ENCODE measurements around the gene KANK4.
A peak's percentile ranks its signal among the peaks of the same experiment; 100 is the strongest.

KANK4 gene

DNA sequence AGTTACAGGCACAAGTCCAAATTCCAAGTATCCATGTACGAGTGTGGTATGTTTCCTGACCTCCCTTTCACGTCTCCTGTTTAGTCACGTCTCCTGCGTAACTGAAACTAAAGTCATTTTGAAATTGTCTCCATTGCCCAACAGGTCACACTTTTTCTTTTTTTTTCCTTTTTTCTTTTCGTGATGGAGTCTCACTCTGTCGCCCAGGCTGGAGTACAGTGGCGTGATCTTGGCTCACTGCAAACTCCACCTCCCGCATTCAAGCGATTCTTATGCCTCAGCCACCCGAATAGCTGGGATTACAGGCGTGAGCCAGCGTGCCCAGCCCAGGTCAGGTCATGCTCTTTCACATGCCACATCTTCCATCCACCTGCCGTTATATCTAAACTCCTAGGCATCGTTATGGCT lies 86.4 kb downstream of the KANK4 start:
- no peak for DNase-seq (ENCODE audit: extremely low spot score)
- no peak for TF ChIP-seq ARNT (IDR thresholded peaks at IDR 0.05)
- POLR2A ChIA-PET, result no interaction called here
- CTCF ChIA-PET, result no interaction called here

DNA sequence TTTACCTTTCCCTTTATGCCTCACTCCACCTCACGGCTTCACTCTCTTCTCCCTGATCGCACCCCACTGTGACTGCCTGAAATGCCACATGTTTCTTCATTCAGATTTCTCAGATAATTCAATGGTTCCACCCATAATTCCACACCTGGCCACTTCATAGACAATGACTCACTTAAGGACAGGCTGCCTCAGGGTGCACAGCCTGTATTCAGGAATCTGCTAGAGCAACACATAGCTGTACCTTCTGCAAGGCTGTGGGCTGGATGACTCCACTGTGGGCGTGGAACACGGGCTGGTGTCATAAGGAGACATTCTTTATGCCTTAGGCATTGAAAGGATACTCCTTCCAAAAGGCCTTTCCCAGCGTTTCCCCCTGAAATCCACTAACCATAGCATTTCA lies 88.5 kb downstream of the KANK4 start:
- POLR2A ChIA-PET, result no interaction called here
- no peak for TF ChIP-seq ELF4 (IDR thresholded peaks at IDR 0.05)
- TF ChIP-seq ARNT (IDR thresholded peaks at IDR 0.05), result no peak
- TF ChIP-seq BHLHE40 (IDR thresholded peaks at IDR 0.05; ENCODE audit: borderline replicate concordance), result no peak
- no peak for TF ChIP-seq NFRKB (IDR thresholded peaks at IDR 0.05)
- TF ChIP-seq TARDBP (IDR thresholded peaks at IDR 0.05), result no peak
- no peak for TF ChIP-seq L3MBTL2 (conservative IDR thresholded peaks at IDR 0.05)
- no peak for TF ChIP-seq FOXK2 (IDR thresholded peaks at IDR 0.05)
- TF ChIP-seq FOXA1 (IDR thresholded peaks at IDR 0.05), result no peak
- no peak for TF ChIP-seq HDGF (IDR thresholded peaks at IDR 0.05; ENCODE audit: borderline replicate concordance)
- TF ChIP-seq FOXM1 (IDR thresholded peaks at IDR 0.05; ENCODE audit: borderline replicate concordance), result no peak
- TF ChIP-seq SUZ12 (IDR thresholded peaks at IDR 0.05), result no peak
- TF ChIP-seq SP1 (IDR thresholded peaks at IDR 0.05), result no peak
- TF ChIP-seq ZNF384 (IDR thresholded peaks at IDR 0.05), result no peak
- TF ChIP-seq, protein P1, sequence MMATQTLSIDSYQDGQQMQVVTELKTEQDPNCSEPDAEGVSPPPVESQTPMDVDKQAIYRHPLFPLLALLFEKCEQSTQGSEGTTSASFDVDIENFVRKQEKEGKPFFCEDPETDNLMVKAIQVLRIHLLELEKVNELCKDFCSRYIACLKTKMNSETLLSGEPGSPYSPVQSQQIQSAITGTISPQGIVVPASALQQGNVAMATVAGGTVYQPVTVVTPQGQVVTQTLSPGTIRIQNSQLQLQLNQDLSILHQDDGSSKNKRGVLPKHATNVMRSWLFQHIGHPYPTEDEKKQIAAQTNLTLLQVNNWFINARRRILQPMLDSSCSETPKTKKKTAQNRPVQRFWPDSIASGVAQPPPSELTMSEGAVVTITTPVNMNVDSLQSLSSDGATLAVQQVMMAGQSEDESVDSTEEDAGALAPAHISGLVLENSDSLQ (IDR thresholded peaks at IDR 0.05), result no peak
- TF ChIP-seq CTBP1 (IDR thresholded peaks at IDR 0.05; ENCODE audit: borderline replicate concordance), result no peak
- no peak for TF ChIP-seq LEF1 (IDR thresholded peaks at IDR 0.05; ENCODE audit: borderline replicate concordance)
- no peak for DNase-seq (ENCODE audit: extremely low spot score)
- CTCF ChIA-PET, result no interaction called here

DNA sequence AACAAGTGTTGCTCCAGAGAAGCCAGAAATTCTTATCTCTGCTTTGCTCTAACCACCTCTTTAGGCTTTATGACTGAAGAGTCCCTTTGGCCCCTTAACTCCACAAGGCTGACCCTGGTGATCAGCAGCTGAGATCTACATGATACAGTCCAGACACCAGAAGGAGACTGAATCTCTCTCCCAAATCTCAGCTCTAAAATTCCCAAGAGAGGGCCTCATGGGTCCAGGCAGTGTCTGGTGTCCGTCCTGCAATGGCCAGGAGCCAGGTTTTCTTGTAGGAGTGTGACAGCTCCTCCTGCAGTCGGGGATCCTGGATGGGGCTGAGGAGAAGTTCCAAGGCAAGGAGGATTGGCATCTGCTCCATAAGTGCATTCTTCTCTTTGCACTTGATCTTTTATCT lies 89.3 kb downstream of the KANK4 start:
- DNase-seq (ENCODE audit: extremely low spot score), result no peak
- no peak for TF ChIP-seq FOXA1 (IDR thresholded peaks at IDR 0.05)
- TF ChIP-seq NFRKB (IDR thresholded peaks at IDR 0.05), result no peak
- TF ChIP-seq HDGF (IDR thresholded peaks at IDR 0.05; ENCODE audit: borderline replicate concordance), result no peak
- TF ChIP-seq FOXK2 (IDR thresholded peaks at IDR 0.05), result no peak
- TF ChIP-seq BHLHE40 (IDR thresholded peaks at IDR 0.05; ENCODE audit: borderline replicate concordance), result no peak
- TF ChIP-seq L3MBTL2 (conservative IDR thresholded peaks at IDR 0.05), result no peak
- no peak for TF ChIP-seq ELF4 (IDR thresholded peaks at IDR 0.05)
- TF ChIP-seq FOXM1 (IDR thresholded peaks at IDR 0.05; ENCODE audit: borderline replicate concordance), result no peak
- TF ChIP-seq TARDBP (IDR thresholded peaks at IDR 0.05), result no peak
- TF ChIP-seq, protein P1 (IDR thresholded peaks at IDR 0.05), result no peak
- no peak for TF ChIP-seq ZNF384 (IDR thresholded peaks at IDR 0.05)
- no peak for TF ChIP-seq CTBP1 (IDR thresholded peaks at IDR 0.05; ENCODE audit: borderline replicate concordance)
- no peak for TF ChIP-seq SP1 (IDR thresholded peaks at IDR 0.05)
- no peak for TF ChIP-seq SUZ12 (IDR thresholded peaks at IDR 0.05)
- TF ChIP-seq ARNT (IDR thresholded peaks at IDR 0.05), result no peak
- no peak for TF ChIP-seq LEF1 (IDR thresholded peaks at IDR 0.05; ENCODE audit: borderline replicate concordance)
- CTCF ChIA-PET, result interaction anchor here (1.1 kb wide), 1 partner anchor 54 kb away, joined by 3 read pairs; no protein-coding TSS in a partner anchor
- POLR2A ChIA-PET, result no interaction called here

DNA sequence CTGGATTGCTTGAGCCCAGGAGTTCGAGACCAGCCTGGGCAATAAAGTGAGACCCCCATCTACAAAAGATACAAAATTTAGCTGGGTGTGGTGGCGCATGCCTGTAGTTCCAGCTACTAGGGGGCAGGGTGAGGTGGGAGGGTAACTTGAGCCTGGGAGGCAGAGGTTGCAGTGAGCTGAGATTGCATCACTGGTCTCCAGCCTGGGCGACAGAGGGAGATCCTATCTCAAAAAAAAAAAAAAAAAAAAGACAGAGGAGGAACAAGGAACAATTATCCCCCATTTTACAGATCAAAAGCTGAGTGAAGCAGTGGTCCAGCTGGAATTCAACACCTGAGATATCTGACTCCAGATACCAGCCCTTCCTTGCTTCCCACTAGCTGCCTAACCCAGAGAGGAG lies 89.8 kb downstream of the KANK4 start:
- DNase-seq (ENCODE audit: extremely low spot score), result no peak
- ChIA-PET POLR2A (no interaction called here), CTCF (interaction anchor here (1.1 kb wide), 1 partner anchor 54 kb away, joined by 3 read pairs; no protein-coding TSS in a partner anchor)
- TF ChIP-seq NFRKB (IDR thresholded peaks at IDR 0.05) (no peak), ZNF384 (IDR thresholded peaks at IDR 0.05) (peak; percentile 80), CTBP1 (IDR thresholded peaks at IDR 0.05; ENCODE audit: borderline replicate concordance) (no peak), FOXK2 (IDR thresholded peaks at IDR 0.05) (no peak), SUZ12 (IDR thresholded peaks at IDR 0.05) (no peak)

DNA sequence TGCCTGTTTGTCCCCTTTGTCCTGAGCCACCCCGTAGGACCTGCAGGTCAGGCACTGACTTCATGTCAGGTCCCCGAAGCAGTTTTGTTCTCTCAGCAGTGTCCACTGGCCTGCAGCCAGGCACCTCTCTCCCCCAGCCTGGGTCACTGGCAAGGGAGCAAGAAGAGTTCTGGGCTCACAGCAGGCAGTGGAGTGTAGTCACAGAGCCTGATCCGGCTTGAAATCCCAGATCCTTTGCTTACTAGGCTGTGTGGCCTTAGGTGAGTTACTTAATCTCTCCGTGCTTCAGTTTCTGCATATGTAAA lies 90.4 kb downstream of the KANK4 start:
- ChIA-PET CTCF (no interaction called here), POLR2A (no interaction called here)
- DNase-seq (ENCODE audit: extremely low spot score), result no peak
- TF ChIP-seq BHLHE40 (IDR thresholded peaks at IDR 0.05; ENCODE audit: borderline replicate concordance) (no peak), ELF4 (IDR thresholded peaks at IDR 0.05) (no peak), CTBP1 (IDR thresholded peaks at IDR 0.05; ENCODE audit: borderline replicate concordance) (no peak), NFRKB (IDR thresholded peaks at IDR 0.05) (no peak)
- TF ChIP-seq, protein P1 (IDR thresholded peaks at IDR 0.05), result no peak

DNA sequence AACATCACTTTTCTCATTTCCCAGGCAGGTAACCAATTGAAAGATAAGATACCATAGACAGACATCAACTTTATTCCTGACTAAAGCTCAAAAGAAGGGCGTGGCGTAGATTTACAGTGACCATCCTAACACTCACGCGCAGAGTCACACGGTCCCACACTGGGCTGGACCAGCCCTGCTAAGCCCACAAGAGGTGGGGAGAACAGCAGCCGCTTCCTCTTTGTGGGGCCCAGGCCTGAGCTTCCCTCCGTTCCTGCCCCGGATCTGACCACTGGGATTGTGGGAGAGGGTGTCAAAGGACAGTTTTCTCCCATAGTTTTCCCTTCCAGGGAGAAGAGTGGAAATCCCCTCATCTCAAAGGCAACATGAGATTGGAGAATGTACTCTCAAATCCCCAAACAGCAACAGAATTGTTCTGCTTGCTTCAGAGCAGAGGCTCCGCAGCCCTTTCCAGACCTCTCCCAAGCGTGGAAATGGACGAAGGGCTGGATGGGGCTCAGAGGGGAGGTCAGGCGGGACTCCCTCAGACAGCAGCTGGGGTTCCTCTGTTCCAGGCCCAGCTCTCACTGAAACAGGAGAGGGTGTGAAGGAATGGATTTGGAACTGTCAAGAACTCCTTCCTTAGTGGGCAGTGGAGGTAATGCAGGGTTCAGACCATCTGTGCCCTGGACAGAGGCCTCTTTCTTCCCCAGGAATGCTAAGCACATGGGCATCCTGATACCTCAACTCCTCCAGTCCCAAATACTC lies 90.9 kb downstream of the KANK4 start:
- DNase-seq (ENCODE audit: extremely low spot score), result no peak
- ChIA-PET POLR2A (no interaction called here), CTCF (interaction anchor here (0.6 to 0.7 kb wide), 2 partner anchors 82 to 880 kb away, joined by 3 read pairs; no protein-coding TSS in a partner anchor)
- TF ChIP-seq LEF1 (IDR thresholded peaks at IDR 0.05; ENCODE audit: borderline replicate concordance) (no peak), CTBP1 (IDR thresholded peaks at IDR 0.05; ENCODE audit: borderline replicate concordance) (no peak), TARDBP (IDR thresholded peaks at IDR 0.05) (no peak), BHLHE40 (IDR thresholded peaks at IDR 0.05; ENCODE audit: borderline replicate concordance) (no peak), HDGF (IDR thresholded peaks at IDR 0.05; ENCODE audit: borderline replicate concordance) (no peak), ZNF384 (IDR thresholded peaks at IDR 0.05) (no peak), FOXA1 (IDR thresholded peaks at IDR 0.05) (no peak), ARNT (IDR thresholded peaks at IDR 0.05) (no peak), SUZ12 (IDR thresholded peaks at IDR 0.05) (no peak), ELF4 (IDR thresholded peaks at IDR 0.05) (no peak), NFRKB (IDR thresholded peaks at IDR 0.05) (no peak), FOXM1 (IDR thresholded peaks at IDR 0.05; ENCODE audit: borderline replicate concordance) (no peak), FOXK2 (IDR thresholded peaks at IDR 0.05) (no peak), SP1 (IDR thresholded peaks at IDR 0.05) (no peak), L3MBTL2 (conservative IDR thresholded peaks at IDR 0.05) (no peak)
- TF ChIP-seq, protein P1 (IDR thresholded peaks at IDR 0.05), result no peak

All from HEK293T (cell line).